Smooth muscle cell (in vitro differentiated cells): ENCODE data around the gene SSB. TPM values are rescaled to one million over a fixed set of nuclear protein-coding genes. Genes with fewer than 3 reads are reported as not detected.

Experiments used
- DNase-seq: peaks from one replicate; lab custom pipeline; 2025; ENCODE audit not compliant: unreplicated experiment; lab: John Stamatoyannopoulos, UW
- H2AFZ ChIP-seq: fragments of 200-600 bp; sonication (generic); 2 replicates; pipeline ENCODE4 v1.6.0; 2016; ENCODE audit warnings: antibody characterized with exemption, low read depth, mild to moderate bottlenecking
- H3F3A ChIP-seq: fragments of 200-600 bp; sonication (generic); 2 replicates; pipeline ENCODE4 v1.6.0; 2017; ENCODE audit warnings: antibody characterized with exemption, low read depth
- H3K27ac ChIP-seq: fragments of 200-600 bp; sonication (generic); 2 replicates; pipeline ENCODE4 v1.5.1; 2016; ENCODE audit warnings: low read depth, mild to moderate bottlenecking
- H3K27me3 ChIP-seq: fragments of 200-600 bp; sonication (generic); 2 replicates; pipeline ENCODE4 v1.6.1; 2016; ENCODE audit warnings: low read depth, mild to moderate bottlenecking
- H3K36me3 ChIP-seq: fragments of 200-600 bp; sonication (generic); 2 replicates; pipeline ENCODE4 v1.5.1; 2016; ENCODE audit warnings: low read depth
- H3K4me1 ChIP-seq: fragments of 200-600 bp; sonication (generic); 2 replicates; pipeline ENCODE4 v1.5.1; 2016; ENCODE audit warnings: low read depth
- H3K4me2 ChIP-seq: fragments of 200-600 bp; sonication (generic); 2 replicates; pipeline ENCODE4 v1.6.0; 2016; ENCODE audit warnings: mild to moderate bottlenecking
- H3K4me3 ChIP-seq: fragments of 200-600 bp; sonication (generic); 2 replicates; pipeline ENCODE4 v1.5.1; 2016; ENCODE audit warnings: mild to moderate bottlenecking
- H3K79me2 ChIP-seq: fragments of 200-600 bp; sonication (generic); 2 replicates; pipeline ENCODE4 v1.6.0; 2016; ENCODE audit warnings: low read depth, mild to moderate bottlenecking
- H3K9ac ChIP-seq: fragments of 200-600 bp; sonication (generic); 2 replicates; pipeline ENCODE4 v1.6.0; 2016; ENCODE audit warnings: low read depth
- H3K9me3 ChIP-seq: fragments of 200-600 bp; sonication (generic); replicated peaks from 2 replicates; pipeline ENCODE4 v1.5.1; 2016; ENCODE audit warnings: low read depth
- H4K20me1 ChIP-seq: fragments of 200-600 bp; sonication (generic); 2 replicates; pipeline ENCODE4 v1.6.0; 2016; ENCODE audit warnings: low read depth
- CTCF ChIP-seq: fragments of 200-600 bp; sonication (generic); IDR thresholded peaks from 2 replicates; pipeline ENCODE4 v1.5.1; 2017; ENCODE audit warnings: borderline replicate concordance, mild to moderate bottlenecking, antibody characterized with exemption; ENCODE audit not compliant: insufficient read depth, poor library complexity, severe bottlenecking
- WGBS: methylation state at CpG from one replicate; pipeline ENCODE4 v1.1.7; 2016; ENCODE audit warnings: low lambda C conversion rate; 5-methylcytosine and 5-hydroxymethylcytosine counted together
- polyA plus RNA-seq: library from polyadenylated mRNA; unstranded; fragments of >200 nt; fragmentation: Nextera tagmentation; extraction: Ambion mirVana; gene quantifications from 2 replicates; pipeline ENCODE4 v1.2.1, GENCODE V29; 2016
- total RNA-seq: library from RNA; depleted of rRNA; stranded (reverse); fragments of >200 nt; gene quantifications from 2 replicates; pipeline ENCODE4 v1.2.3, GENCODE V29; 2014

The SSB gene
- total and polyA plus RNA-seq, 2 experiments from 2014 or later = 91.5 to 95.8 TPM

GRCh38 chr2:169822036-169822435, 23.4 kb downstream of the SSB start:
- Histone ChIP-seq H3K9ac (no peak overlapping the region), H3K4me1 (peaks cover 19% of the 10 kb centered on the region), H3K27ac (no peak overlapping the region), H2AFZ (no peak overlapping the region), H4K20me1 (peaks cover 5% of the 10 kb centered on the region), H3K79me2 (peaks cover 29% of the 10 kb centered on the region), H3K9me3 (no peaks in the 10 kb centered on the region), H3K4me2 (no peak overlapping the region), H3F3A (peaks cover 7% of the 10 kb centered on the region), H3K27me3 (no peaks in the 10 kb centered on the region), H3K36me3 (no peaks in the 10 kb centered on the region), H3K4me3 (no peak overlapping the region)
- no peak for DNase-seq
- WGBS = 88% methylated on average over 3 of the region's 3 CpGs
- TF ChIP-seq CTCF = no peak

GRCh38 chr2:169822785-169823392, 24.2 kb downstream of the SSB start:
- H3K36me3 ChIP-seq = no peaks in the 10 kb centered on the region
- H3K4me1 ChIP-seq = peaks cover 19% of the 10 kb centered on the region
- TF ChIP-seq CTCF = no peak
- no peak overlapping the region for H3K4me3 ChIP-seq
- WGBS = 89% methylated on average over 4 of the region's 4 CpGs
- peaks cover 7% of the 10 kb centered on the region for H3F3A ChIP-seq
- peak overlapping the region; percentile 86 for H3K4me2 ChIP-seq
- H4K20me1 ChIP-seq = peaks cover 7% of the 10 kb centered on the region
- H3K9me3 ChIP-seq = no peaks in the 10 kb centered on the region
- no peak overlapping the region for H3K27ac ChIP-seq
- no peak overlapping the region for H3K9ac ChIP-seq
- DNase-seq = no peak
- H3K79me2 ChIP-seq = peaks cover 28% of the 10 kb centered on the region
- no peak overlapping the region for H2AFZ ChIP-seq
- no peaks in the 10 kb centered on the region for H3K27me3 ChIP-seq

- TF ChIP-seq CTCF = no peak
- H3K79me2 ChIP-seq = peaks cover 38% of the 10 kb centered on the region
- 29% methylated on average over 4 of the region's 4 CpGs for WGBS
- H3K4me3 ChIP-seq = peak overlapping the region; percentile 67
- peak overlapping the region; percentile 40 for H3K9ac ChIP-seq
- peaks cover 5% of the 10 kb centered on the region for H3F3A ChIP-seq
- no peak for DNase-seq
- peak overlapping the region; percentile 29 for H2AFZ ChIP-seq
- peaks cover 18% of the 10 kb centered on the region for H4K20me1 ChIP-seq
- H3K4me2 ChIP-seq = peak overlapping the region; percentile 86
- H3K4me1 ChIP-seq = peaks cover 23% of the 10 kb centered on the region
- H3K27ac ChIP-seq = no peak overlapping the region
- no peaks in the 10 kb centered on the region for H3K9me3 ChIP-seq
- H3K36me3 ChIP-seq = no peaks in the 10 kb centered on the region
- no peaks in the 10 kb centered on the region for H3K27me3 ChIP-seq
Observed at GRCh38 chr2:169823996-169824372, 25.3 kb downstream of the SSB start.
